ENCODE measurements around the gene LSP1. TPM values are rescaled to one million over a fixed set of nuclear protein-coding genes. Genes with fewer than 3 reads are reported as not detected.

Gene LSP1
- total RNA-seq, 4 donors from 2014 or later: 12.3 to 69.6 (median 23.2) TPM

- Histone ChIP-seq H3K27ac (no peak overlapping the region), H3K36me3 (no peaks in the 10 kb centered on the region), H3K9me3 (no peaks in the 10 kb centered on the region), H3K27me3 (no peaks in the 10 kb centered on the region), H3K4me3 (no peak overlapping the region), H3K4me1 (no peaks in the 10 kb centered on the region)
- intact Hi-C loops (cut with DNase I; ENCODE audit: low total_unique reads) (no loop called here), in situ Hi-C loops (cut with MboI; ENCODE audit: low pct_ligation_motif_present in 1 of 4, low pct_unique_long_range_greater_than_20kb in 1 of 4, low sequenced_read_pairs in 3 of 4) (no loop called here)
- WGBS, 2 donors (ENCODE audit: low coverage in 1 of 2): 73 to 84% methylated on average over 3 to 31 of the region's 31 CpGs
- DNase-seq: no peak
- TF ChIP-seq POLR2A (IDR thresholded peaks at IDR 0.05): no peak
- no peak for TF ChIP-seq CTCF (IDR thresholded peaks at IDR 0.05)
- no peak for TF ChIP-seq EP300 (IDR thresholded peaks at IDR 0.05; ENCODE audit: low read depth)
- TF ChIP-seq POLR2AphosphoS5 (IDR thresholded peaks at IDR 0.05): no peak
These were observed 60.6 kb downstream of the LSP1 start for GRCh38 chr11:1913271-1914060.

GRCh38 chr11:1915795-1916131 is 62.9 kb downstream of the LSP1 start:
- intact Hi-C loops (cut with DNase I; ENCODE audit: low total_unique reads): loop anchor here (1.0 kb wide), 1 partner anchor 22 kb away; no protein-coding TSS in a partner anchor
- Histone ChIP-seq H3K36me3 (no peaks in the 10 kb centered on the region), H3K4me1 (no peaks in the 10 kb centered on the region), H3K4me3 (no peak overlapping the region), H3K27me3 (no peaks in the 10 kb centered on the region), H3K27ac (no peak overlapping the region), H3K9me3 (no peaks in the 10 kb centered on the region)
- in situ Hi-C loops (cut with MboI; ENCODE audit: low pct_ligation_motif_present in 1 of 4, low pct_unique_long_range_greater_than_20kb in 1 of 4, low sequenced_read_pairs in 3 of 4): no loop called here
- 85 to 93% methylated on average over 2 of the region's 2 CpGs for WGBS, 2 donors (ENCODE audit: low coverage in 1 of 2)
- TF ChIP-seq EP300 (IDR thresholded peaks at IDR 0.05; ENCODE audit: low read depth): no peak
- no peak for TF ChIP-seq POLR2A (IDR thresholded peaks at IDR 0.05)
- no peak for TF ChIP-seq CTCF (IDR thresholded peaks at IDR 0.05)
- no peak for TF ChIP-seq POLR2AphosphoS5 (IDR thresholded peaks at IDR 0.05)
- DNase-seq: no peak

- Histone ChIP-seq H3K9me3 (no peaks in the 10 kb centered on the region), H3K27me3 (no peaks in the 10 kb centered on the region), H3K36me3 (no peaks in the 10 kb centered on the region), H3K27ac (no peak overlapping the region), H3K4me1 (no peaks in the 10 kb centered on the region), H3K4me3 (no peak overlapping the region)
- 60 to 69% methylated on average over 2 to 12 of the region's 14 CpGs for WGBS, 2 donors (ENCODE audit: low coverage in 1 of 2)
- no peak for DNase-seq
- intact Hi-C loops (cut with DNase I; ENCODE audit: low total_unique reads) (loop anchor here (1.0 kb wide), 1 partner anchor 23 kb away; no protein-coding TSS in a partner anchor), in situ Hi-C loops (cut with MboI; ENCODE audit: low pct_ligation_motif_present in 1 of 4, low pct_unique_long_range_greater_than_20kb in 1 of 4, low sequenced_read_pairs in 3 of 4) (no loop called here)
- TF ChIP-seq POLR2AphosphoS5 (IDR thresholded peaks at IDR 0.05): no peak
- no peak for TF ChIP-seq POLR2A (IDR thresholded peaks at IDR 0.05)
- no peak for TF ChIP-seq EP300 (IDR thresholded peaks at IDR 0.05; ENCODE audit: low read depth)
- no peak for TF ChIP-seq CTCF (IDR thresholded peaks at IDR 0.05)
These were observed 63.5 kb downstream of the LSP1 start for GRCh38 chr11:1916132-1916985.

GRCh38 chr11:1916986-1917522 is 64.2 kb downstream of the LSP1 start:
- no peak for TF ChIP-seq CTCF (IDR thresholded peaks at IDR 0.05)
- TF ChIP-seq POLR2AphosphoS5 (IDR thresholded peaks at IDR 0.05): no peak
- TF ChIP-seq POLR2A (IDR thresholded peaks at IDR 0.05): no peak
- TF ChIP-seq EP300 (IDR thresholded peaks at IDR 0.05; ENCODE audit: low read depth): no peak
- in situ Hi-C loops (cut with MboI; ENCODE audit: low pct_ligation_motif_present in 1 of 4, low pct_unique_long_range_greater_than_20kb in 1 of 4, low sequenced_read_pairs in 3 of 4) (no loop called here), intact Hi-C loops (cut with DNase I; ENCODE audit: low total_unique reads) (loop anchor here (1.0 kb wide), 1 partner anchor 24 kb away; no protein-coding TSS in a partner anchor)
- DNase-seq: no peak
- Histone ChIP-seq H3K27ac (no peak overlapping the region), H3K4me1 (no peaks in the 10 kb centered on the region), H3K4me3 (no peak overlapping the region), H3K9me3 (no peaks in the 10 kb centered on the region), H3K36me3 (no peaks in the 10 kb centered on the region), H3K27me3 (no peaks in the 10 kb centered on the region)
- WGBS, 2 donors (ENCODE audit: low coverage in 1 of 2): 40 to 41% methylated on average over 1 to 4 of the region's 8 CpGs

Measured in transverse colon (tissue), 4 donors.